Parathyroid adenoma (tissue), 2 donors: ENCODE data around the gene TPM4.

Experiments
- H2AFZ ChIP-seq: fragments of 300-600 bp; sonication (generic); one replicate; pipeline ENCODE4 v1.7.0; 2017; ENCODE audit warnings: antibody characterized with exemption, mild to moderate bottlenecking
- H3K27ac ChIP-seq: fragments of 300-600 bp; sonication (generic); one replicate; pipeline ENCODE4 v1.7.0; 2017
- H3K27me3 ChIP-seq: fragments of 300-600 bp; sonication (generic); one replicate; pipeline ENCODE4 v1.7.0; 2017; ENCODE audit warnings: low read length; ENCODE audit not compliant: control insufficient read depth, insufficient read depth
- H3K36me3 ChIP-seq: fragments of 300-600 bp; sonication (generic); one replicate; pipeline ENCODE4 v1.7.0; 2017; ENCODE audit warnings: low read length; ENCODE audit not compliant: control insufficient read depth, insufficient read depth
- H3K4me1 ChIP-seq: fragments of 300-600 bp; sonication (generic); one replicate; pipeline ENCODE4 v1.7.0; 2017; ENCODE audit warnings: control low read depth
- H3K4me2 ChIP-seq: fragments of 300-600 bp; sonication (generic); one replicate; pipeline ENCODE4 v1.7.0; 2017; ENCODE audit warnings: low read length
- H3K4me3 ChIP-seq: fragments of 300-600 bp; sonication (generic); one replicate; pipeline ENCODE4 v1.7.0; 2017; ENCODE audit warnings: low read depth, low read length
- H3K79me2 ChIP-seq: fragments of 300-600 bp; sonication (generic); one replicate; pipeline ENCODE4 v1.7.0; 2017; ENCODE audit warnings: control low read depth
- H3K9ac ChIP-seq: fragments of 300-600 bp; sonication (generic); one replicate; pipeline ENCODE4 v1.7.0; 2017; ENCODE audit warnings: mild to moderate bottlenecking
- H3K9me3 ChIP-seq: fragments of 300-600 bp; sonication (generic); one replicate; pipeline ENCODE4 v1.7.0; 2017; ENCODE audit warnings: low read length; ENCODE audit not compliant: control insufficient read depth
- TF ChIP-seq, protein P1 (sequence below): fragments of 300-600 bp; sonication (generic); IDR thresholded peaks from one replicate; pipeline ENCODE4 v1.7.0; 2017; ENCODE audit warnings: antibody characterized with exemption, mild to moderate bottlenecking
- donor health status: primary hyperparathyroidism.

Gene TPM4

DNA sequence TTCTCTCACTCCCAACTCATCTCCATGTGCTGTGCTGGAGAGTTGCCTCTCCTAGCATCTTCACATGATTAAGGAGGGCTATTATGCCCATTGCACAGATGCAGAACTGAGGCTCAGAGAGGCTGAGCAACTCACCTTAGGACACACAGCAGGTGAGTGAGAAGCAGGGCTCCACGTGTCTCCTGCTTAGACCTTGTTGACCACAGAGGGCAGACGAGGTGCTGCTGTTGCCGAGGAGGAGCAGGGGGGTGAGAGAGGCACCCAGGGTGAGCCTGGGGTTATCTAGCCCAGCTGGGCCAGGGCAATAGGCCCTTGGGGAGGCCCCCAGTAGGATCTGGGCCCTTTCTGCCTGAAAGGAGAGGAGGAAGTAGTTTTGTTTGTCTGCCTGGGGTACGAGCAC lies 64.7 kb downstream of the TPM4 start:
- no peaks in the 10 kb centered on the region for H3K27me3 ChIP-seq
- H3K4me1 ChIP-seq: no peaks in the 10 kb centered on the region
- no peak overlapping the region for H3K27ac ChIP-seq
- H3K9ac ChIP-seq: no peak overlapping the region
- no peak overlapping the region for H3K4me2 ChIP-seq
- H3K36me3 ChIP-seq: no peaks in the 10 kb centered on the region
- TF ChIP-seq, protein P1, sequence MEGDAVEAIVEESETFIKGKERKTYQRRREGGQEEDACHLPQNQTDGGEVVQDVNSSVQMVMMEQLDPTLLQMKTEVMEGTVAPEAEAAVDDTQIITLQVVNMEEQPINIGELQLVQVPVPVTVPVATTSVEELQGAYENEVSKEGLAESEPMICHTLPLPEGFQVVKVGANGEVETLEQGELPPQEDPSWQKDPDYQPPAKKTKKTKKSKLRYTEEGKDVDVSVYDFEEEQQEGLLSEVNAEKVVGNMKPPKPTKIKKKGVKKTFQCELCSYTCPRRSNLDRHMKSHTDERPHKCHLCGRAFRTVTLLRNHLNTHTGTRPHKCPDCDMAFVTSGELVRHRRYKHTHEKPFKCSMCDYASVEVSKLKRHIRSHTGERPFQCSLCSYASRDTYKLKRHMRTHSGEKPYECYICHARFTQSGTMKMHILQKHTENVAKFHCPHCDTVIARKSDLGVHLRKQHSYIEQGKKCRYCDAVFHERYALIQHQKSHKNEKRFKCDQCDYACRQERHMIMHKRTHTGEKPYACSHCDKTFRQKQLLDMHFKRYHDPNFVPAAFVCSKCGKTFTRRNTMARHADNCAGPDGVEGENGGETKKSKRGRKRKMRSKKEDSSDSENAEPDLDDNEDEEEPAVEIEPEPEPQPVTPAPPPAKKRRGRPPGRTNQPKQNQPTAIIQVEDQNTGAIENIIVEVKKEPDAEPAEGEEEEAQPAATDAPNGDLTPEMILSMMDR: no peak
- no peaks in the 10 kb centered on the region for H3K9me3 ChIP-seq
- H3K4me3 ChIP-seq: no peak overlapping the region
- no peaks in the 10 kb centered on the region for H3K79me2 ChIP-seq
- no peak overlapping the region for H2AFZ ChIP-seq

DNA sequence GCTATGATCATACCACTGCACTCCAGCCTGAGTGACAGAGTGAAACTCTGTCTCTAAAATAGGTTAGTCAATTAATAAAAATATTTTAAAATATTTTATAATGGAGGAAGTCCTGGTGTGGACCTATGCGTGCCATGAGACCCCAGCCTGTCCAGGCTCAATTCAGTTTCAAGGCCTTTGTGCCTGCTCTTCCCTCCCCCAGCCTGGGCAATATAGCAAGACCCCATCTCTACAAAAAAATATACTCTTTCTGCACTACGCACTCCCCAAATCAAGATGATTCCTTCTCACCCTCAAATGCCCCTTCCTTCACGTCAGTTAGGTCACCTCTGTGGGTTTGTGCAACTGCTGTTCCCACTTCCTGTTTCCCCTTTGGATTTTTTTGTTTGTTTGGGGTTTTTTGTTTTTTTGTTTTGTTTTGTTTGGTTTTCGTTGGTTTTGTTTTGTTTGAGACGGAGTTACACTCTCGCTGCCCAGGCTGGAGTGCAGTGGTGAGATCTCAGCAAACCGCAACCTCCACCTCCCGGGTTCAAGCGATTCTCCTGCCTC lies 65.8 kb downstream of the TPM4 start:
- no peaks in the 10 kb centered on the region for H3K36me3 ChIP-seq
- H3K4me1 ChIP-seq: no peaks in the 10 kb centered on the region
- H3K27ac ChIP-seq: no peak overlapping the region
- no peak overlapping the region for H3K9ac ChIP-seq
- H3K4me3 ChIP-seq: no peak overlapping the region
- TF ChIP-seq, protein P1: no peak
- H3K9me3 ChIP-seq: no peaks in the 10 kb centered on the region
- no peak overlapping the region for H3K4me2 ChIP-seq
- H3K27me3 ChIP-seq: no peaks in the 10 kb centered on the region
- no peak overlapping the region for H2AFZ ChIP-seq
- no peaks in the 10 kb centered on the region for H3K79me2 ChIP-seq

DNA sequence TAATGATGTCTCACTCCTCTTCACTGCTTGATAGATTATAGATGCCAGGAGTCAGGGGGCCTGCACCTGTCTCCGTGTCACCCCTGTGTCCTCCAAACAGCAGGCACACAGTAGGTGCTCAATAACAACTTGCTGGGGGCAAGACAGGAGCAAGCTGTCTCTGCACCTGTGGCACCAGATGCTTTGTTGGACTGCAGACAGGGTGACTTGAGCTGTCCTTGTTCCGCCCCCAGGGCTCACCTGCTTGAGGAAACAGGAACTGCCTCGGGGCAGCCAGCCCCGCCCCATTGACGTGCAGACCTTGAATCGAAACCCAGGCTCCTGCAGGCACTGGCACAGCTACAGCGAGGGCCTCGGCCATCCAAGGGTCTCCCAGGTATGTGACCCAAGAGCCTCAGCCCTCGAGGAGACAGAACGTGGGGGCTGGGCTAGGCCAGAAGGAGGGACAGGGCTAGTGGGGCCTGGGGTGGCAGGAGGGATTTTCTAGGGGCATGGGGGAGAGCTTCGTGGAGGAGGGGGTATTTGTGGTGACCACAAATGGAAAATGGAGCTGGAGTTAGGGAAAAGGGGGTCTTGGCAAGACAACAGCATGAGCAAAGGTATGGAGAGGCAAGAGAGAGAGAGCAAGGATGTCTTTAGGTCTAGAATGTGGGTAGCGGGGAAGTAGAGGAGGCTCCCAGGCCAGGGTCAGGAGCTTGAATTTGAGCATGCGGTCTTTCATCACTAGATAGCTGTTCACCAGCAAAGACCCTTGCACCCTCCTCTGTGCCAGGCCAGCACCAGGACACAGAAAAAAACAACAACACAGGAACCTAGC lies 67.3 kb downstream of the TPM4 start, which contains the start of gene HSH2D:
Gene HSH2D, plus strand, starts transcription at position 287 of the 817 bp plus-strand sequence. CDS start 5,066 bp downstream, outside the sequence.
- Histone ChIP-seq H3K4me1 (no peaks in the 10 kb centered on the region), H3K4me2 (peak within 1 kb of the TSS; percentile 26), H3K9me3 (no peaks in the 10 kb centered on the region), H3K36me3 (no peaks in the 10 kb centered on the region), H3K9ac (no peak within 1 kb of the TSS), H3K27me3 (no peaks in the 10 kb centered on the region), H2AFZ (peak within 1 kb of the TSS; percentile 38), H3K4me3 (peak within 1 kb of the TSS; percentile 19), H3K27ac (no peak within 1 kb of the TSS), H3K79me2 (no peaks in the 10 kb centered on the region)
- TF ChIP-seq, protein P1: no peak

DNA sequence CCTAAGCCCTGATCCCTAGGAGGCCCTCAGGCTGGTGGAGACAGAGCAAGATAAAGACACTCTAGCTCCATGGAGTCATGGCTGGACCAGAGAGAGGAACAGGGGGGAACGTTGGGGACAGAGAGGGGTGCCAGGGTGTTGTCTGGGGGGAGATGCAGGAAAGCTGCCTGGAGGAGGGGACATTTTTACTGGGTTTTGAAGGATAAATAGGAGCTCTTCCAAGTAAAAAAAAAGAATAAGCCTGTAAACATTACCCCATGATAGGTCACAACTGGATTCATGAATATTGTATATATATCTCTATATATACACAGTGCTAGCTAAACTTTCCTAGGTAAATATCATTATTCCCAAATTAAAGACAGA lies 67.9 kb downstream of the TPM4 start:
- Histone ChIP-seq H2AFZ (no peak overlapping the region), H3K4me2 (no peak overlapping the region), H3K9ac (no peak overlapping the region), H3K27ac (no peak overlapping the region), H3K9me3 (no peaks in the 10 kb centered on the region), H3K4me1 (no peaks in the 10 kb centered on the region), H3K79me2 (no peaks in the 10 kb centered on the region), H3K27me3 (no peaks in the 10 kb centered on the region), H3K4me3 (no peak overlapping the region), H3K36me3 (no peaks in the 10 kb centered on the region)
- TF ChIP-seq, protein P1: no peak
